Measurements from ENCODE around the gene ELMO1.

The ELMO1 gene

DNA sequence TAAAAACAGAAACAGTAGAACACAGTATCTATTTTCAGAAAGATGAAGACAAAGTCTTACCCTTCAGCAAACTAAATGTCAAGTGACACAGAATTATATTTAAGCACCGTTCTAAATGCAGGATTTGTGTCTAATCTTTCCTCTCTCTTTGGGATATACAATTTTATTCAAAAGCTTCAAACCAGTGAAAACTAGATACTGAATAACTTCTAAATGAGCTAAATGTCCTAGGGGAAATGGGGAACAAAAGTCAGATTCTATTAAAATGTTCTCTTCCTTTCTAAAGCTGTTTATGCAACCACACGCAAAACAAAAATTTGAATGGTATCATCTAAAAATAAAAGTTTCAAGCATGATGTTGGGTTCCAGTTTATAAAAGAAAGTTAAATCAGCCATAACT, 588.0 kb downstream of the ELMO1 start:
- DNase-seq, result no peak

DNA sequence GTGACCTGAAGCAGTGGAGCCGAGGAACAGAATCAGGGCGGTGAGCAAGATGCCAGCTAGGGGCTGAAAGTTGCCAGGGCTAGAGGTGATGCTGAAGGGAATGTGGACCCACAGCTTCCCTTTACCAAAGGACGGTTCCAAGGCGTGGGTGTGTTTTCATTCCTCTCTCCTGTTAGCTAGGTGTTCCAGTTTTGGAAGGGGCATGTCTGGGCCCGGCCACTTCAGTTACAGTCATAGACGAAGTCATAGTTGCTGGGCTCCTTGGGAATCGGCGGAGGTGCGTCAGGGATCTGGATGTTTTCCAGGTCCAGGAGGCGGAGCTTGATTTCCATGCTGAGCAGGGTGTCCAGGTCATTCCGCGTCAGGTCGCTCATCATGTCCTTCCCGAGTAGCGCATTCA, 593.3 kb downstream of the ELMO1 start:
- DNase-seq, result no peak

DNA sequence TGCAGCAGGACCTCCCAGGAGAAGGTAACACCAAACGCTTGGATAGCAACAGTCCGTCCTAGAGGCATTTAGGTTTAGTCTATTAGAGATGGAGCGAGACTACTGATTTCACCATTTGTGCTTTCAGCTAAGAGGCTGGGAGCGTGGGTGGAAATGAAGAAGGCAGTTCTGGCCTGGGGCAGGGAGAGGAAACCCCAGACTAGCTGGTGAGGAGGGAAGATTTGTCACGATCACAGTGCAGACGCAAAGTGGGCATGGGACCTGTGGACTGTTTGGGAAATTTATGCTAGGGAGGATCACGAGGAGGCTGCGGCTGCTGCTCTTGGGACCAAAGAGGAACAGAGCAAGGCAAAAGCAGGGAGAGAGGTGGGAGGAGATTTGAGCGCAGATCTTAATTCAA, 594.0 kb downstream of the ELMO1 start:
- no peak for DNase-seq

DNA sequence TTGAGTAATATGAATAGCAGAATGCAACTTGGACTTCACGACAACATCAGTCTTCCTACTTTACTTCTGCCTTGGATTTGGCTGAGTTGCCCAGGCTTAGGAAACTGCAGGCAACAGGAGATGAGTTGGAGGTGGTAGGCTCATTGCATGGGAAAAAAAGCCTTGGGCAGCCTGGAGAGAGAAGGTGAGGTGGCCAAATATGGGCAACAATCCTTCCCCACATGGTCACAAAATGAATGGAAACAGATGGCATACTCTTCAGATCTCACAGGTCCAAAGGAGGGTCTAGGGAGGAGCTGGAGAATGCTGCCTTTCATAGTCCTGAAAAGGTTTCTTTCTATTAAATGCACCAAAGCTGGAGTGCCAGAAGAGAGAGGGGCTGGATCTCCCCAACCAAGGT, 595.7 kb downstream of the ELMO1 start:
- no peak for DNase-seq

DNA sequence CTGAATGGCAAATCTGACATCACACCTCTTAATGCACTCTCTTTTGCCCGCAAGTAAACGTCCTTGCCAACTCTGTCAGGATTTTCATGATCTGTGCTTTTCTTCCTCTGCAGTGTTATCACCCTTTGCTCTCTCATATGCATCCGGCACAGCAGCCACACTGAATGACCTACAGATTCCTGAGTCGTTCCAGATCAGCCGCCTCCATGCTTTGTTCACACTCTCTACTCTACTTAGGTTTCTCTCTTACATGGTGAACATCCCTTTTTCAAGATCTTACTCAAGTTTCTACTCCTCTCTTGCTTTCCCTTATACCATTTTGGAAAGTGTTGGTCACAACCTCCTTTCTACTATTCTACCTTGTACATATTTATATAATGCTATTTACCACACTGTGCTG, 596.6 kb downstream of the ELMO1 start:
- DNase-seq, result peak; percentile 39

DNA sequence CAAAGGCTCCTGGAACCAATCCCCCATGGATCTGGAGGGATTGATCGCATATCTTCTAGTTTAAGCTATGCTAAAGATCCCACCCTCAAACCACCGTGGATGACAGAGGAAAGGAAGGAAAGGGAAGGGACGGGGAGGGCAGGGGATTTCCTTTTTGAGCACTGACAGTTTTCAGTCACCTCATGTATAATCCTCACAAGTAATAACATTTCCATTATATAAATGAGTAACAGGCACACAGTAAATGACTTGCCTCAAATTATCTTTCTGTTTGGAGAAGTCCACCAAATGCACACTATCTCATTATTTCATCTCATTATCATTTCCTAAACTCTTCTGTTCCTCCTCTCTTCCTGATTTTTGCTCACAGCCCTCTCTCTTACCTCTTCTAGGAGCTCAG, 597.3 kb downstream of the ELMO1 start:
- peak; percentile 29 for DNase-seq

DNA sequence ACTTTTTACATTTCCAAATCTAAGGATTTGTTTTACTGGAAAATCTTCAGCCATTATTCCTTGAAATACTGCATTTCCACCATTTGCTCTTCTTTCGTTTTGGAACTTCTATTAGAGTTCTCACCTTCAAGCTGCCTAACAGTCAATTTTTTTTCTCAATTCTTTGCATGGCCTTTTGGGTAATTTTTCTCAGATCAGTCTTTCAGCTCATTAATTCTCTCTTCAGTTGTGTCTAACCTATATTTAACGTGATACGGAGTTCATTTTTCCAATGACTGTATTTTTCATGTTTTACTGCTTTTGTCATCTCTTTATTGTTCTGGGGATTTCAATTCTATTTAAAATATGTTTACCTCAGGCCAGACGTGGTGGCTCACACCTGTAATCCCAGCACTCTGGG, 600.7 kb downstream of the ELMO1 start:
- DNase-seq, result no peak

DNA sequence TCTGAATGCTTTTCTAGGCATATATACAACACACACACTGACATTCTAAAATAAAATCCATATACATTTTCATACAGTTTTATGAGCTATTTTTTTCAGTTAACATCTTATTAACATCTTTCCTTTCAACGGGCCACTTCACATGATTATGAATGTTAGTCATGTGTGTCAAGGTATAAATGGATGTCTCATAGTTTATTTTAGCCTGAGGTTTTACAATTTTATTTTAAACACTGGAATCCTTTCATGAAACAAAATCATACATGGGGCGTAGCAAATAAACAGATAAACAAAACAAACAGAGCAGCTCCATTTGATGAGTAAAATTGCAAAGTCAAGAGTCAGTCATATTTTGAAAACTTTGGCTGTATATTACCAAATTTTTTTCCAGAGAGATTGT, 604.3 kb downstream of the ELMO1 start:
- DNase-seq, result no peak

DNA sequence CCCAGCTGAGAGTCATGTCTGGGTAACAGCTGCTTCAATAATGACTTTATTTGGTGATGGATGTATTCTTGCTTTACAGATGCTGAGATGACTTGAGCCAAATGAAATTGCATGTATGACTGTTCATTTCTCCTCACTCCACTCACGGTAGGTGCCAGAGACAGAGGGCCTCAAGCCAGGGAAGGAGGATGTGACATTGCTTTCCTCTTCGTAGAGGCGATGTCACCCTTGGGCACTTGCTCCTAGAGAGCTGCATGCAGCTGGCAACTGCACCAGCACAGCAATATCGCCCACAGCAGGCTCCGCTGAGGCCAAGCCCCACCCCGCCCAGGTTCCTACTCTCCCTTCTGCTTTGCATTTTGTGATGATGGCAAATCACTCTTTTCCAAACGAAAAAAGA, 607.8 kb downstream of the ELMO1 start:
- no peak for DNase-seq

DNA sequence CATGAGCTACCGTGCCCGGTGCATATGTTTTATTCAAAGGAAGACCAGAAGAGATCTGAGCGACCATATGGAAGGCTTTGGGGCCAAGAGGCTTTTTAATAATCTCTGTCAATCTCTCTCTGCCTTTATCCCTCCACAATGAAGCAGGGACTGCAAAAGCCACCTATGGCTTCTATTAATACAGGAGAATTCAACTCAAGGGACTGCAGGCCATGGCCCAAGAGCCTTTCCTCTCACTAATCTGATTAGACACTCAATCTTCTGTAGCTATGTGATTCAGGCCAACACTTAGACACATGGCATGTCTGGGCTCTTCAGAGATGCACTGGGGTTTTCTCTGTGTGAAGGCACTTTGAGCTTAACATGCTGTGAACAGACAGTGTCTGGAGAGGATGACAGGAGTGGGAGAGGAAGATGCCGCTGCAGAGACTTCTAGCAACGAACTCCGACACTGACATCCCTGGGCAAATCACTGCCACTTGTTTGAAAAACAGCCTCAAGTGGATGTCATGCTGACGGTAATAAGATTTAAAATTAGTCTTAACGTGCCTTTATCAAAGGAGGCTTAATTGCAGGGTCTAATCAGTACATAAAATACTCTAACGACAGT, 609.9 kb downstream of the ELMO1 start:
- DNase-seq, result no peak

DNA sequence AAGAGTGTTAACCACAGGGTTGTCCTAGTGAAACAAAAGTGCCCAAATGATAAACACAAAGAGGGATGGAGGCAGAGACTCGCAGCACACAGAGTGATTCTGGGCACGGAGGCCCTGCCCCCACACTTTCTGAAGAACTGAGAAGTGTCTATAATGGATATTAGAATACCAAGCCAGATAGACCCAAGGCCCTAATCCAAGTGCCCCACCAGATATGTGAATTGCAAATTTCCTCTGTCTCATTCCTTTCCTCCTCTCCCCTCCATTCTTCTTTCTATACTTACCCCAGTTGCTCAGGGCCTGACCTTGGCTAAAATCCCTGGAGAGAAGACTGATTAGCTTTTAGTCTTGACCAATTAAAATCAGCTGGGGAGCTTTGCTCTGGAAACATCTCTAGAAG, 617.6 kb downstream of the ELMO1 start:
- no peak for DNase-seq

DNA sequence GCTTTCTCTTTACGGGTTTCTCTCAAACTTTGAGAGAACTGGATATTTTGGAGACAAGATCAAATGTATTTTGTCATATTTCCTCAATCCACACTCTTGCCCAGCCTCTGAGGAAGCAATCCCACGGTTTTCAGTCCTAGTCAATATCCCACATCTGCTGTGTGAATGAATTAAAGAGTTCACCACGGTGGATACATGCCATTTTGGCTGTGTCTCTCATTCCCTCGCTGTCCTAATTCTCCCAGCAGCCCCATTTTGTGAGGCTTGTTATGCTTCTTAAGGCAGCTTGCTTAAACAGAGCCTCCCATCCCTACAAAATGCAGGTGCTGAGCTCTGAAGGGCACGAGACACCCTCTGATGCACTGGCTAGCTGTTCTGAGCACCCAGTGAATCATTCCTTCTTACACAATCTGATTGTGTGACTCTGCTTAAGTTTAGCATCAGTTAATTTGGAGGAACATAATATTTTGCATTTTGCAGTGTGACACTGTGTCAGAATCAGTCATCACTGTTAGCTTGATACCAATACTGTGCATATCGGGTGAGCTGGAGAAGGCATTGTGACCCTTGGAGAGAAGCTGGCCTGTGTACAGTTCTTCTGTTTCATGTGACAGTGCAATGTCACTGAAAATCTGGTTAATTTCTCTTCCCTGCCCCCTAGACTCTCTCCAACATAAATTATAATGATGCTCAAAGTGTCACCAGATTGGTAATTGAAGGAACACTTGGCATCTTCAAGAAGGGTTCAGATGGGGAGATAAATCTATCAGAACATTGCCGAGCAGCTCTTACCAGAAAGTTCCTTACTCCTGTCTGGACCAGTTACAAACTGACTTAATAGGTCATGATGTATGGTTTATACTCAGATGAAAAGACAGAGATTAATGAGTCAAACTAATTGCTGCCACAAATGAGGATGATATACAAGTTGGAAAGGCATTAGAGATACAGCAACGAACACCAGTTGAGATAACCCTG, 620.6 kb downstream of the ELMO1 start:
- no peak for DNase-seq

DNA sequence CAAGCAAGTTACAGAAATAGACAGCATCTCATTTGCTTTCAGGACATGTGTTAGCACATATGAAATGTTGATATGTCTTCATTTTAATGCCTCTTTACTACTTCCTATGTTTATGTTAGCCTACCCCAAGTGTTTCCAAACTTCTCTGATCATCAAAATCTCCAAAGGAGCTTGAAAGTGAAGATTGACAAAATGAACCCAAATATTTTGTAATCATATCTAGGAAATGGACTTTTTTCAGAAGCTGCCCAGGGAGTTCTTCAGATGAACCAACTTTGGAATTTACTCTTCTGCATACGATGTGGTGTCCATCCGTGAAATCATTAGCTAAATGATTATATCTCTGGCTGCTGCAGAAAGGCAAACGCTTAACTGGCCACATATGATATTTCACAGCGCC, 623.2 kb downstream of the ELMO1 start:
- no peak for DNase-seq

DNA sequence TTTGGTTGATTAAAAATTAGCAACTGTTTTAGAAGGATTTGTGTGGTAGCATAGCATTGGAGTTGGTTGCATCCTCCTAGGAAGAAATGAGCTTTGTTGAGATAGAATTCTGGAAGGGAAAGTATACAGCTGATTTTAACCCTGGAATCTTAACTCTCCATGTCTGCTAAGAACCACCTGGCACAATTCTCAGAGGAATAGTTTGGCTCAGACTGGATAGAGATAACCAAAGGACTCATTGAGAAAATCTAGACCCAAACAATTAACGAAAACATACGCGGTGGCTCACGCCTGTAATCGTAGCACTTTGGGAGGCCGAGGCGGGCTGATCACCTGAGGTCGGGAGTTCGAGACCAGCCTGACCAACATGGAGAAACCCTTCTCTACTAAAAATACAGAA, 625.3 kb downstream of the ELMO1 start:
- no peak for DNase-seq

DNA sequence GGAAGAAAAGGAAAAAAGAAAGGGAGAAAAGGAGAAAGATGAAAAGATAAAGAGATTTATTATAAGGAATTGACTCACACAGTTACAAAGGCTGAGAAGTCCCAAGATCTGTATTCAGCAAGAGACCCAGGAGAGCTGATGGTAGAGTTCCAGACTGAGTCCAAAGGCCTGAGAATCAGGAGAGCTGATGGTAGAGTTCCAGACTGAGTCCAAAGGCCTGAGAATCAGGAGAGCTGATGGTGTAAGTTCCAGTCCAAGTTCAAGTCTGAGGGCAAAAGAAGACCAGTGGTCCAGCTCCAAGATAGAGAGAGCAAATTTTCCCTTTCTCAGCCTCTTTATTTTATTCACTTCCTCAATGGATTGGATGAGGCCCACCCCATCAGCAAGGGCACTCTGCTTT, 627.0 kb downstream of the ELMO1 start:
- no peak for DNase-seq

DNA sequence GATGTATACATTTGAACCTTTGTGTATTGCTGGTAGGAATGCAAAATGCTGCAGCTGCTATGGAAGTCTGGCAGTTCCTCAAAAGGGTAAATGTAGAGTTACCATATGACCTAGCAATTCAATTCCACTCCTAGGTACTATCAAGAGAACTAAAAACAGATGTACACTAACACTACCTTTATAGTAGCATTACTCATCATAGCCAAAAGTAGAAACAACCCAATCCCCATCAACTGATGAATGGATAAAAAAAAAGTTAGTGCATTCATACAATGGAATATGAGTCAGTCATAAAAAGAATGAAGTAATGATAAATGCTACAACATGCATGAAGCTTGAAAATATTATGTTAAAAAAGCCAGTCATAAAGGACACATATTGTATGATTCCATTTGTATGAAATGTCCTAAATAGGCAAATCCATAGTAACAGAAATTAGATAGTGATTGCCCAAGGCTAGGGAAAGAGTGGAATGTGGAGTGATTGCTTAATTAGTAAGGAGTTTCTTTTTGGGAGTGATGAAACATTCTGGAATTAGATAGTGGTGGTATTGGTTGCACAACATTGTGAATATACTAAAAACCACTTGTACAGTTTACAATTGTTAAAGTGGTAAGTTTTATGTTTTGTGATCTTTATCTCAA, 628.0 kb downstream of the ELMO1 start:
- no peak for DNase-seq

DNA sequence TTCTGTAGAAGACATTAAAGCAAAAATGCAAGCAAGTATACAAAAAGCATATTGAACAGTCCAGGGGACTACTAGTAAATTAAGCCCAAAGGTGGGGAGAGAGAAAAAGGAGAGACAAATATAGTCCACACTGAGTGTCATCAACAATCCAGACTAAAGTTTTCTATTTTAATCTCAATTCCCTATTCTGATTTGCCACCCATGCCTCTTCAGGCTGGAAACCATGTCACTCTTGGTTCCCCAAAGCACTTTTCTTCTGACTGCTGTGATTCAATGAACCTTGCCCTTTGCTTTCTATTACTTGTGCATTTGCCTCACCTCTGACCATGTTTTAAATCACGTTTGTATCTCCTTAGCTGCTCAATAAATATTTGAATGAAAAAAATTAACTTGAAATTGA, 629.0 kb downstream of the ELMO1 start:
- DNase-seq, result no peak

DNA sequence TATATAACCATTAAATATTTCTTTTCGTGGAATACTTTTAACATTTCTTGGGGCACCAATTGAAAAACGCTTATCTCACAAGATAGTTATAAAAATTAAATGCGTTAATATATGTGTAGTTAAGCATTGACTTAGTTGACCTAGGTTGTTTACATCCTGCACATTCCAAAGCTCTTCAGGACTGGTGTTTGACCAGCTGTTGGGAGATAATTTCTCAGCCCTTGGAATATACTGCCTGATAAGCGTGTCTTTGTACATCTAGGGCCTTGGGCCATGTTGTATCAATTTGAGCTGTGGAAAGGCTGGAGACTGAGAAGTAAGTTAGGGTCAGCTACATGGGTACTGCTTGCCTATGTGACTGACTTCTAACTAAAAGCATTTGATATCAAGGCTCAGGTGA, 634.4 kb downstream of the ELMO1 start:
- no peak for DNase-seq

DNA sequence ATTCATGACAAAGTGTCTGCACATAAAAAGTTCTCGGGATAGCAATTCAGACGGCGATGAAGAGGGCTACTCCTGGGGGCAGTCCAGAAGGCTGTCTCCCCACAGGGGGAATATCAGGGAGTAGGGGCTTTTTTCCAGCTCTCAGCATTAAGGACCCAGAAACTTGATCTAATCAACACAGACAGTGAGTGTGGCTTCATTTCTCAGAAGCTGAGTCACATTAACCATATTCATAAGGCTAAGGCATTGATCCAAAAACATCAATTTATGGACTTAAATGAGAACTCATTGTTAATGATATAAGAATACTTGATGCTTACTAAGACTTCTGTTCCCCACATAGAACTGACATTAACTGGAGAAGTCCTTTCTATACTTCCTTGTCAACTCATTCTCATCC, 636.9 kb downstream of the ELMO1 start:
- no peak for DNase-seq

DNA sequence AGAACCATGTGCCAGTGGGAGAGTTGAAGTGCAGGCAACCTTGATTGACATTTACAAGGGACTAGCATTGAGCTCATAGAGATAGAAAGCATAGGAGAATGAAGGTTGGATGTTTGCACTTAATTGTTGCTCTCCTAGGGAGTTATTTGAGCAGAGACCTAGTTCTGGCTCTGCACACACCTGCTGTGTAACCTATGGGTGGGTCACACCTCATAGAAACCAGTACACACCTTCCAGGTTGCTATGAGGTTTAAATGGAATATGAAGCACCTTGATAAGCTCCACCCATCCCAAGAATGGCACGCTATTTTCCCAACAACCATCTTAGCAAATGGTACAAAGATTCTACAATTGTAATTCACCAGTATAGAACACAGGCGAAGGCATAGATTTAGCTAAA, 638.2 kb downstream of the ELMO1 start:
- DNase-seq, result no peak

DNA sequence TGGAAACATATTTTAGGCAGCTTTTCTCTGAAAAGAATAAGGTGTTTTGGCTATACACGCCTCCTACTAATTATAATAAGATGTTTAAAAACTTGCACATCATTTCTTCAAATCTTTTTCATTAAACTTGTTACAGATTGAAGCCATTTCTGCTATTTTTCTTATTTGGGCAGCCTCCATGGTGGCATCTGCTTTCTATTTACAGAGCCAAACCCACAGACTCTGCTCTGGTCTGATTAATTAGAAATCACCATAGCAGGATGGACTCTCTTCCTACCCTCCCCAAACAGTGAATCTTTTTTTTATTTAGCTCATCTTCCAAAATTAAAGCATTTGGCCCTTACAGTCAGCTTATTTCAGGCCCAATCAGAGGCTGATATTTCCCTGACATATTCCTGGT, 638.6 kb downstream of the ELMO1 start:
- no peak for DNase-seq

DNA sequence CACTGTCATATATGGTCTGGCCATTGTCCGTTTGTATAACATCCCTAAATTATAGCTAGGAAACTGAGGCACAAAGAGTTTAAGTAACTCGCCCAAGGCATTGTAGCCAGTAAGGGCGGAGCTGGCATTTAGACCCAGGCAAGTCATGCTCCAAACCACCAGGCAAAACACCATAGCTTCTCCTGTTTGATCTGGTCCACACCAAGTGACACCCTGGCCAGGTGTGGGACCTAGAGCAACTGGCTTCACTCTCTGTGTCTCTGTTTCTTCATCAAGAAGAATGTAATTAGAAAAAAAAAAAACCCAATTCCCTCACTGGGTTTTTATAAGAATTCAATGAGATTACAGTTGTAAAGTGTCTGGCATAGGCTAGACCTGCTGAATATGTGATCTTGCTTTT, 639.2 kb downstream of the ELMO1 start:
- DNase-seq, result no peak

DNA sequence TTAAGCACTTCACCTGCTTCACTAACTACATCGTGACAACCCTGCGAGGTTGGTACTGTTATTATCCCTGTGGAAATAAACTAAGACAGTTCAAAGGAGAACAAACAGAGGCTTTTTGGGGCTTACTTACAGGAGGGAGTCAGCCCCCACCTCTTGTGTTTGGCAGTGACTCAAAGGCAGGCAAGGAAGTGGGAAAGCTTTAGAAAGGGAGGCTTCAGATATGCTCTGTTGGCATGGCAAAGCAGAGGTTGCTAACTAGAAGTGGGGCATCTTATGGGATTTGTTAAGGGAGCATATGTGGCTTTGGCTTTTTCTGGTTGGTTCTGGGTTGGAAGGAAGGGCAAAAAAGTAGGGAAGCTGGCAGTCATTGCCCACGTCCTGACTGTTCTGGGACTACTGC, 639.6 kb downstream of the ELMO1 start:
- no peak for DNase-seq

DNA sequence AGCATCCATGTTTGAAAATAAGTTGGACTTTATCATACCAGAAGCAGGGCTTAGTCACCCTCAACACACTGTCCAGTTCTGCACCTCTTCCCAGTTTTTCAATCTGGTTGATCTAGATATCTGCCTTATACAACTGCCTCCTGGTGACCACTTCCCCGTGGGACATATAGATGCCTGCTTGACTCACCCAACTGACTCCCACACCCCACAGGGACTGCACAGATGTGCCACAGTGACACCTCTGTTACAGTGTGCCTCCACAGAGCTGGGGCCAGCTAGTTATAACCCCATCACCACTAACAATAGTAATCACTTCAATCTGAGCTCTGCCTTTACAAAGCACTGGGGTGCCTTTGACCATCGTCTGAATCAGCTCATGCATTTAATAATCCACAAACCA, 641.8 kb downstream of the ELMO1 start:
- no peak for DNase-seq

Data from activated CD4-positive, alpha-beta T cell treated with anti-CD3 and anti-CD28 coated beads, Interleukin-2, amount 50 U/mL, for 16 hours (primary cell).